Smooth muscle cell (in vitro differentiated cells): ENCODE measurements around the gene RBM4. TPM values are rescaled to one million over a fixed set of nuclear protein-coding genes. Genes with fewer than 3 reads are reported as not detected.

Experiments
- DNase-seq: peaks from one replicate; lab custom pipeline; 2025; ENCODE audit not compliant: unreplicated experiment; lab: John Stamatoyannopoulos, UW
- H2AFZ ChIP-seq: fragments of 200-600 bp; sonication (generic); 2 replicates; pipeline ENCODE4 v1.6.0; 2016; ENCODE audit warnings: antibody characterized with exemption, low read depth, mild to moderate bottlenecking
- H3F3A ChIP-seq: fragments of 200-600 bp; sonication (generic); 2 replicates; pipeline ENCODE4 v1.6.0; 2017; ENCODE audit warnings: antibody characterized with exemption, low read depth
- H3K27ac ChIP-seq: fragments of 200-600 bp; sonication (generic); 2 replicates; pipeline ENCODE4 v1.5.1; 2016; ENCODE audit warnings: low read depth, mild to moderate bottlenecking
- H3K27me3 ChIP-seq: fragments of 200-600 bp; sonication (generic); 2 replicates; pipeline ENCODE4 v1.6.1; 2016; ENCODE audit warnings: low read depth, mild to moderate bottlenecking
- H3K36me3 ChIP-seq: fragments of 200-600 bp; sonication (generic); 2 replicates; pipeline ENCODE4 v1.5.1; 2016; ENCODE audit warnings: low read depth
- H3K4me1 ChIP-seq: fragments of 200-600 bp; sonication (generic); 2 replicates; pipeline ENCODE4 v1.5.1; 2016; ENCODE audit warnings: low read depth
- H3K4me2 ChIP-seq: fragments of 200-600 bp; sonication (generic); 2 replicates; pipeline ENCODE4 v1.6.0; 2016; ENCODE audit warnings: mild to moderate bottlenecking
- H3K4me3 ChIP-seq: fragments of 200-600 bp; sonication (generic); 2 replicates; pipeline ENCODE4 v1.5.1; 2016; ENCODE audit warnings: mild to moderate bottlenecking
- H3K79me2 ChIP-seq: fragments of 200-600 bp; sonication (generic); 2 replicates; pipeline ENCODE4 v1.6.0; 2016; ENCODE audit warnings: low read depth, mild to moderate bottlenecking
- H3K9ac ChIP-seq: fragments of 200-600 bp; sonication (generic); 2 replicates; pipeline ENCODE4 v1.6.0; 2016; ENCODE audit warnings: low read depth
- H3K9me3 ChIP-seq: fragments of 200-600 bp; sonication (generic); replicated peaks from 2 replicates; pipeline ENCODE4 v1.5.1; 2016; ENCODE audit warnings: low read depth
- H4K20me1 ChIP-seq: fragments of 200-600 bp; sonication (generic); 2 replicates; pipeline ENCODE4 v1.6.0; 2016; ENCODE audit warnings: low read depth
- WGBS: methylation state at CpG from one replicate; pipeline ENCODE4 v1.1.7; 2016; ENCODE audit warnings: low lambda C conversion rate; 5-methylcytosine and 5-hydroxymethylcytosine counted together
- polyA plus RNA-seq: library from polyadenylated mRNA; unstranded; fragments of >200 nt; fragmentation: Nextera tagmentation; extraction: Ambion mirVana; gene quantifications from 2 replicates; pipeline ENCODE4 v1.2.1, GENCODE V29; 2016
- total RNA-seq: library from RNA; depleted of rRNA; stranded (reverse); fragments of >200 nt; gene quantifications from 2 replicates; pipeline ENCODE4 v1.2.3, GENCODE V29; 2014
- TF ChIP-seq, protein P1 (sequence below): fragments of 200-600 bp; sonication (generic); IDR thresholded peaks from 2 replicates; pipeline ENCODE4 v1.5.1; 2017; ENCODE audit warnings: borderline replicate concordance, mild to moderate bottlenecking, antibody characterized with exemption; ENCODE audit not compliant: insufficient read depth, poor library complexity, severe bottlenecking

Gene RBM4
- total and polyA plus RNA-seq, 2 experiments from 2014 or later: 121 to 125 TPM

DNA sequence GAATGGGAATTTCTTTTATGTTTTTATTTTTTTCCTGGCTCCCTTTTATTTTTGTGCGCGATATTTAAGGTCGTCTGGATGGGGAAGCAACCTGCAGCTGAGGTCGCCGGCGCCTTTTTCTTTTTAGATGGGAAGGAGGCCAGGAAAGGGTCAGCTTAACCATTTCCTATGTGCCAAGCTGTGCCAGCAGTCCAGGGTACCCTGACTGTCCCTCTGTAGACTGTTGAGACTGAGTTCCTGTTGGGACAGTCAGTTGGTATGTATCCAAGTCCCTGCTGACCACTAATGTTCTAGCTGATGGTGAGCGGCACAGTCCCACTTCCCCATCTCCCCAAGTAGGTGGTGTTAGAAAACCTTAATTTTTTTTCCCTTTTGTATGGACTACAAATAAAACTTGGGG, 11.6 kb upstream of the RBM4 start:
- WGBS: 97% methylated on average over 7 of the region's 7 CpGs
- no peak overlapping the region for H3K4me2 ChIP-seq
- TF ChIP-seq, protein P1, sequence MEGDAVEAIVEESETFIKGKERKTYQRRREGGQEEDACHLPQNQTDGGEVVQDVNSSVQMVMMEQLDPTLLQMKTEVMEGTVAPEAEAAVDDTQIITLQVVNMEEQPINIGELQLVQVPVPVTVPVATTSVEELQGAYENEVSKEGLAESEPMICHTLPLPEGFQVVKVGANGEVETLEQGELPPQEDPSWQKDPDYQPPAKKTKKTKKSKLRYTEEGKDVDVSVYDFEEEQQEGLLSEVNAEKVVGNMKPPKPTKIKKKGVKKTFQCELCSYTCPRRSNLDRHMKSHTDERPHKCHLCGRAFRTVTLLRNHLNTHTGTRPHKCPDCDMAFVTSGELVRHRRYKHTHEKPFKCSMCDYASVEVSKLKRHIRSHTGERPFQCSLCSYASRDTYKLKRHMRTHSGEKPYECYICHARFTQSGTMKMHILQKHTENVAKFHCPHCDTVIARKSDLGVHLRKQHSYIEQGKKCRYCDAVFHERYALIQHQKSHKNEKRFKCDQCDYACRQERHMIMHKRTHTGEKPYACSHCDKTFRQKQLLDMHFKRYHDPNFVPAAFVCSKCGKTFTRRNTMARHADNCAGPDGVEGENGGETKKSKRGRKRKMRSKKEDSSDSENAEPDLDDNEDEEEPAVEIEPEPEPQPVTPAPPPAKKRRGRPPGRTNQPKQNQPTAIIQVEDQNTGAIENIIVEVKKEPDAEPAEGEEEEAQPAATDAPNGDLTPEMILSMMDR: no peak
- no peak overlapping the region for H3K4me3 ChIP-seq
- H2AFZ ChIP-seq: no peak overlapping the region
- H3K27me3 ChIP-seq: no peaks in the 10 kb centered on the region
- H3K9ac ChIP-seq: no peak overlapping the region
- no peak for DNase-seq
- no peak overlapping the region for H3K27ac ChIP-seq
- peaks cover 9% of the 10 kb centered on the region for H3F3A ChIP-seq
- H3K9me3 ChIP-seq: no peaks in the 10 kb centered on the region
- H3K36me3 ChIP-seq: peaks cover 4% of the 10 kb centered on the region
- peaks cover 100% of the 10 kb centered on the region for H4K20me1 ChIP-seq
- H3K4me1 ChIP-seq: no peaks in the 10 kb centered on the region
- H3K79me2 ChIP-seq: peaks cover 100% of the 10 kb centered on the region

DNA sequence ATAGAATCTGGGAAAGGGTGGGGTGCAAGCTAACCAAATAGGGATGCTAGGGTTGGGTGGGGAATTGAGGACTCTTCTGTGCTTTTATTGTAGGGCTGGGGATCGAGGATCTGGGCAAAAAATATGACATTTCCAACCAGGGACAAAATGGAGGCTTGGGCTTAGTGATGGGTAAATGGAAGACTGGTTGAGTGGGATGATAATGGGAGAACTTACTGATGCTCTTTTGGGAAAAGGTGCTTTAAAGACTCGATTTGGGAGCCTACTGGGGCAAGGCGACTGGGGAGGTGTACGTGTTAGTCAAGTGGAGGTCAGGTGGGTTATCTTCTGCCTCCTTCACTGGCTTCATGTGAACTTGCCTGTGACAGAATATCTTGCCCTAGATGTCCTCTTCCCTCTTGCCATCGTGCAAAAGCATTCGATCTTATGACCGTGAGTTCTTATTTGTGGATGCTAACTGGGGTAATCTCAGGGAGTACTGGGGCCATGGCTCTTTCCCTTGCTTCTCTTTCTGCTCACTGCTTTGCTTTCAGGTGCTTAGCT, 10.4 kb upstream of the RBM4 start:
- 98% methylated on average over 7 of the region's 7 CpGs for WGBS
- H4K20me1 ChIP-seq: peaks cover 100% of the 10 kb centered on the region
- peaks cover 13% of the 10 kb centered on the region for H3F3A ChIP-seq
- no peak overlapping the region for H3K4me3 ChIP-seq
- no peak for DNase-seq
- no peak overlapping the region for H3K9ac ChIP-seq
- no peaks in the 10 kb centered on the region for H3K9me3 ChIP-seq
- no peak overlapping the region for H3K27ac ChIP-seq
- H3K4me2 ChIP-seq: no peak overlapping the region
- no peaks in the 10 kb centered on the region for H3K27me3 ChIP-seq
- peaks cover 4% of the 10 kb centered on the region for H3K36me3 ChIP-seq
- no peaks in the 10 kb centered on the region for H3K4me1 ChIP-seq
- TF ChIP-seq, protein P1: no peak
- H3K79me2 ChIP-seq: peaks cover 100% of the 10 kb centered on the region
- no peak overlapping the region for H2AFZ ChIP-seq

DNA sequence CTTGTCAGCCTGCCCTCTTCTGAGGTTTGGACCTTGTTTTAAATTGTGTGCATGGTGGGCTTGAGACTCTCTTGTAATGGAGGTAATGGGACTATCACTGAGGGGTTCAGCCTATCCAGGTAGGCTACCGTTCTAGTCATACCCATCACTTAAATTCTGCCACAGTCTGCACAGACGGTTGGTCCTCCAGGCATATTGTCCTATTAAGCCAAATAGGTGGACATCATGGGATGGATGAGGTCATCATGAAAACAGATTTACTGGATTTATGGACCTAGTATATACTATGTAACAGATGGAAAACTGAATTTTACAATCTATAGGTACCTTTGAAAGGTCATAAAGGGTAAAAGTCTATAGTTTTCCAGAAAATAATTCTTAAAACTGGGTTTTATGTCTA, 9.1 kb upstream of the RBM4 start:
- H3K9ac ChIP-seq: no peak overlapping the region
- H3K27ac ChIP-seq: peak overlapping the region; percentile 11
- DNase-seq: no peak
- no peak overlapping the region for H3K4me2 ChIP-seq
- TF ChIP-seq, protein P1: no peak
- no peak overlapping the region for H2AFZ ChIP-seq
- no peaks in the 10 kb centered on the region for H3K9me3 ChIP-seq
- H3F3A ChIP-seq: peaks cover 19% of the 10 kb centered on the region
- no peaks in the 10 kb centered on the region for H3K27me3 ChIP-seq
- peaks cover 100% of the 10 kb centered on the region for H3K79me2 ChIP-seq
- 100% methylated on average over 2 of the region's 2 CpGs for WGBS
- H3K4me3 ChIP-seq: no peak overlapping the region
- H4K20me1 ChIP-seq: peaks cover 100% of the 10 kb centered on the region
- H3K4me1 ChIP-seq: no peaks in the 10 kb centered on the region
- H3K36me3 ChIP-seq: peaks cover 4% of the 10 kb centered on the region

DNA sequence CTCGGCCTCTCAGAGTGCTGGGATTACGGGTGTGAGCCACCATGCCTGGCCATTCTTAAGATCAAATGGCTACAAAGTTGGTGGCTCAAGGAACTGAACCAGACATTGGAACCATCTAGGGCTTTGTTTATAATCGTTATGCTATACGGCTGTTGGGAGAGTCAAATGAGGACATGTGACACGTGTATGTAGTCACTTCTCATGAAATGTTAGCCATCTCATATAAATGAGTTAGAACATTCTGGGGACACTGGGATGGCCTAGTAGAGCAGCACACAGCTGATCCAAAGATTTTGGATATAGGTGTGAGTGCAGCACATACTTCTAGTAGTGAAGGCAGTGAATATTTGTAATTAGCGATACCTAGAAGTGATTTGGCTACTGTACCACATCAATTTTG, 6.6 kb upstream of the RBM4 start:
- H3K4me1 ChIP-seq: no peaks in the 10 kb centered on the region
- DNase-seq: no peak
- no peaks in the 10 kb centered on the region for H3K9me3 ChIP-seq
- TF ChIP-seq, protein P1: no peak
- H3F3A ChIP-seq: peaks cover 40% of the 10 kb centered on the region
- no peaks in the 10 kb centered on the region for H3K27me3 ChIP-seq
- H4K20me1 ChIP-seq: peaks cover 100% of the 10 kb centered on the region
- H3K79me2 ChIP-seq: peaks cover 100% of the 10 kb centered on the region
- H3K27ac ChIP-seq: no peak overlapping the region
- no peak overlapping the region for H3K4me3 ChIP-seq
- H3K36me3 ChIP-seq: no peaks in the 10 kb centered on the region
- no peak overlapping the region for H3K9ac ChIP-seq
- WGBS: 90% methylated on average over 6 of the region's 6 CpGs
- H3K4me2 ChIP-seq: no peak overlapping the region
- no peak overlapping the region for H2AFZ ChIP-seq
